Upper lobe of left lung (tissue), 4 donors: ENCODE results near the gene NT5C3A.

Experiments used
- CTCF ChIP-seq, 6 experiments: fragments of 450-650 bp in 4 of 6; fragments of 200-600 bp in 2 of 6; sonication (generic) in 2 of 6; IDR thresholded peaks; one replicate each; pipeline ENCODE4 v1.5.1; 2016 to 2019; ENCODE audit warnings: antibody characterized with exemption in 6 of 6
- EP300 ChIP-seq, 4 donors: sonication (generic); formaldehyde crosslinking; IDR thresholded peaks; one replicate each; pipeline ENCODE4 v1.5.1; 2017; ENCODE audit warnings: antibody characterized with exemption in 4 of 4, control low read depth in 2 of 4
- POLR2A ChIP-seq, 4 donors: fragments of 450-650 bp; IDR thresholded peaks; one replicate each; pipeline ENCODE4 v1.5.1; 2016 to 2017; ENCODE audit warnings: antibody characterized with exemption in 4 of 4, mild to moderate bottlenecking in 2 of 4
- POLR2AphosphoS5 ChIP-seq, 2 donors: sonication (generic); formaldehyde crosslinking; IDR thresholded peaks; one replicate each; pipeline ENCODE4 v1.5.1; 2017; ENCODE audit warnings: antibody characterized with exemption in 2 of 2

GRCh38 chr7:33040803-33041516, 21.6 kb downstream of the NT5C3A start:
- no peak for TF ChIP-seq CTCF (IDR thresholded peaks at IDR 0.05)
- TF ChIP-seq POLR2AphosphoS5 (IDR thresholded peaks at IDR 0.05) = peak in 1 of 2 donors; percentile 81
- TF ChIP-seq EP300 (IDR thresholded peaks at IDR 0.05) = no peak
- peak in 2 of 4 donors; percentile 51 to 53 for TF ChIP-seq POLR2A (IDR thresholded peaks at IDR 0.05)
